Measurements from ENCODE around the gene RASL10A. TPM values are rescaled to one million over a fixed set of nuclear protein-coding genes. Genes with fewer than 3 reads are reported as not detected.

RASL10A gene
- total RNA-seq, 1 donor from 2014 or later = not detected

- Histone ChIP-seq H3K27ac (no peak overlapping the region), H3K9me3 (no peaks in the 10 kb centered on the region), H3K4me3 (no peak overlapping the region), H3K36me3 (peaks cover 0 to 48% of the 10 kb centered on the region in 2 donors), H3K4me1 (peaks cover 13% of the 10 kb centered on the region), H3K27me3 (no peaks in the 10 kb centered on the region)
- intact Hi-C loops (cut with DNase I) = no loop called here
- TF ChIP-seq POLR2AphosphoS5 (IDR thresholded peaks at IDR 0.05; ENCODE audit: insufficient read depth in 1 of 2, low read depth in 1 of 2) (no peak), POLR2A (IDR thresholded peaks at IDR 0.05) (no peak), CTCF (IDR thresholded peaks at IDR 0.05) (no peak)
- no peak for DNase-seq (ENCODE audit: extremely low spot score in 2 of 2)
Measured at GRCh38 chr22:29331213-29331612, 15.7 kb upstream of the RASL10A start.

GRCh38 chr22:29330753-29331152, 15.3 kb upstream of the RASL10A start:
- intact Hi-C loops (cut with DNase I) = no loop called here
- H3K4me3 ChIP-seq = no peak overlapping the region
- TF ChIP-seq POLR2AphosphoS5 (IDR thresholded peaks at IDR 0.05; ENCODE audit: insufficient read depth in 1 of 2, low read depth in 1 of 2) (peak in 1 of 2 donors; percentile 40), POLR2A (IDR thresholded peaks at IDR 0.05) (no peak), CTCF (IDR thresholded peaks at IDR 0.05) (no peak)
- peaks cover 0 to 44% of the 10 kb centered on the region in 2 donors for H3K36me3 ChIP-seq
- no peaks in the 10 kb centered on the region for H3K9me3 ChIP-seq
- peaks cover 13% of the 10 kb centered on the region for H3K4me1 ChIP-seq
- H3K27ac ChIP-seq = no peak overlapping the region
- no peaks in the 10 kb centered on the region for H3K27me3 ChIP-seq
- DNase-seq (ENCODE audit: extremely low spot score in 2 of 2) = no peak

GRCh38 chr22:29330291-29330690, 14.8 kb upstream of the RASL10A start:
- intact Hi-C loops (cut with DNase I) = no loop called here
- peaks cover 13% of the 10 kb centered on the region for H3K4me1 ChIP-seq
- no peak for DNase-seq (ENCODE audit: extremely low spot score in 2 of 2)
- H3K9me3 ChIP-seq = no peaks in the 10 kb centered on the region
- H3K4me3 ChIP-seq = no peak overlapping the region
- no peak overlapping the region for H3K27ac ChIP-seq
- H3K36me3 ChIP-seq = peaks cover 0 to 40% of the 10 kb centered on the region in 2 donors
- no peak for TF ChIP-seq POLR2AphosphoS5 (IDR thresholded peaks at IDR 0.05; ENCODE audit: insufficient read depth in 1 of 2, low read depth in 1 of 2)
- no peak for TF ChIP-seq CTCF (IDR thresholded peaks at IDR 0.05)
- TF ChIP-seq POLR2A (IDR thresholded peaks at IDR 0.05) = no peak
- no peaks in the 10 kb centered on the region for H3K27me3 ChIP-seq

- no peak for TF ChIP-seq POLR2A (IDR thresholded peaks at IDR 0.05)
- no peak for TF ChIP-seq CTCF (IDR thresholded peaks at IDR 0.05)
- TF ChIP-seq POLR2AphosphoS5 (IDR thresholded peaks at IDR 0.05; ENCODE audit: insufficient read depth in 1 of 2, low read depth in 1 of 2) = no peak
- H3K4me3 ChIP-seq = no peak overlapping the region
- no peaks in the 10 kb centered on the region for H3K9me3 ChIP-seq
- peaks cover 0 to 40% of the 10 kb centered on the region in 2 donors for H3K36me3 ChIP-seq
- DNase-seq (ENCODE audit: extremely low spot score in 2 of 2) = no peak
- peaks cover 13% of the 10 kb centered on the region for H3K4me1 ChIP-seq
- no peaks in the 10 kb centered on the region for H3K27me3 ChIP-seq
- no peak overlapping the region for H3K27ac ChIP-seq
- intact Hi-C loops (cut with DNase I) = no loop called here
Measured at GRCh38 chr22:29329581-29329980, 14.1 kb upstream of the RASL10A start.

GRCh38 chr22:29328566-29329500, 13.3 kb upstream of the RASL10A start:
- no peak for DNase-seq (ENCODE audit: extremely low spot score in 2 of 2)
- TF ChIP-seq POLR2AphosphoS5 (IDR thresholded peaks at IDR 0.05; ENCODE audit: insufficient read depth in 1 of 2, low read depth in 1 of 2) (no peak), CTCF (IDR thresholded peaks at IDR 0.05) (no peak), POLR2A (IDR thresholded peaks at IDR 0.05) (no peak)
- H3K27me3 ChIP-seq = no peaks in the 10 kb centered on the region
- peaks cover 13% of the 10 kb centered on the region for H3K4me1 ChIP-seq
- no peak overlapping the region for H3K27ac ChIP-seq
- peaks cover 0 to 34% of the 10 kb centered on the region in 2 donors for H3K36me3 ChIP-seq
- H3K4me3 ChIP-seq = no peak overlapping the region
- H3K9me3 ChIP-seq = no peaks in the 10 kb centered on the region
- intact Hi-C loops (cut with DNase I) = no loop called here
